Suprapubic skin (tissue), 4 donors: ENCODE measurements around the gene VTA1.

ENCODE experiments used
- CTCF ChIP-seq, 2 donors: fragments of 200-600 bp in 1 of 2; fragments of 450-650 bp in 1 of 2; sonication (generic) in 1 of 2; IDR thresholded peaks; one replicate each; pipeline ENCODE4 v1.5.1; 2016 to 2019; ENCODE audit warnings: antibody characterized with exemption in 2 of 2, mild to moderate bottlenecking in 1 of 2, moderate library complexity in 1 of 2
- EP300 ChIP-seq: sonication (generic); formaldehyde crosslinking; IDR thresholded peaks from one replicate; pipeline ENCODE4 v1.6.1; 2017; ENCODE audit warnings: antibody characterized with exemption
- POLR2A ChIP-seq, 2 donors: fragments of 450-650 bp; IDR thresholded peaks; one replicate each; pipeline ENCODE4 v1.6.1; 2017; ENCODE audit warnings: antibody characterized with exemption in 2 of 2, mild to moderate bottlenecking in 2 of 2, moderate library complexity in 2 of 2
- POLR2AphosphoS5 ChIP-seq, 3 donors: sonication (generic); formaldehyde crosslinking; IDR thresholded peaks; one replicate each; pipeline ENCODE4 v1.6.1; 2017; ENCODE audit warnings: antibody characterized with exemption in 3 of 3

DNA sequence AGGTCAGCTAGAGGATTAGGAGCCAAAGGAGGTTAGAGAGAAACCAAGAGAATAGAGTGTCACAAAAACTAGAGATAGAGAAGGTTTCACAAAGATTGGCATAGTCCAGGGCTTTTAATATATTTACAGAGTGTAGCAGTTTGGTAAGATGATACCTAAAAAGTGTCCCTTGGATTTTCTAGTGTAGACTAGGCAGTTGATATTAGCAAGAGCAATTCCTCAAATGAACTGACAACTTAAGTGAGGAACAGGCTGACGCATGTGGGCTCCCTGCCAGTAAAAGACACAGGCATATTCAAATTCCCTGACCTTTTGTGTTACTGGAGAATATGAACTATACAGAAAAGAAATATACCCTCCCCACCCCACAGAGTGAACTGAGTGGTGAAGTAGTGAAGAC, 40.1 kb downstream of the VTA1 start:
- TF ChIP-seq CTCF (IDR thresholded peaks at IDR 0.05) (no peak), EP300 (no peak), POLR2AphosphoS5 (IDR thresholded peaks at IDR 0.05) (no peak), POLR2A (IDR thresholded peaks at IDR 0.05) (no peak)
